Fibroblast of lung (primary cell): ENCODE data around the gene APP.

ENCODE experiments used
- EZH2 ChIP-seq: IDR thresholded peaks from 2 replicates; pipeline ENCODE4 v1.5.1; 2012; ENCODE audit warnings: low read length, control low read depth, mild to moderate bottlenecking; ENCODE audit errors: missing control alignments
- TF ChIP-seq, protein P1 (sequence below), 2 donors: IDR thresholded peaks in 1 of 2; conservative IDR thresholded peaks in 1 of 2; 1 replicate in 1 of 2; 2 replicates in 1 of 2; pipeline ENCODE4 v1.5.1; 2011 to 2012; ENCODE audit warnings: low read length in 2 of 2, control low read depth in 1 of 2, inconsistent platforms in 1 of 2, low read depth in 1 of 2, mild to moderate bottlenecking in 1 of 2

DNA sequence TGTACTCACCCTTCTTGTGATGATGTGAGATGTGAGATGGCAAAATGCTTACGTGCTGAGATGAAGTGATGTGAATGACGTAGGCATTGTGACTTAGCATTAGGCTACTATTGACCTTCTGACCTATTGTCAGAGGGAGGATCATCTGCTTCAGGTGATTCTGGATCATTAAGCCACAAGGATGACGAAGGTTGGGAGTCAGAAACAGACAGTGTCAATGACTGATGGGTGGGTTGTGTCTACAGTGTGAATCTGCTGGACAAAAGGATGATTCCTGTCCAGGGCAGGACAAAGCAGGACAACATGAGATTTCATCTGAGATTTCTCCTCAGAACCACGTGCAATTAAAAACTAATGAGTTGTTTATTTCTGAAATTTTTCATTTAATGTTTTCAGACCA lies 306.8 kb downstream of the APP start:
- TF ChIP-seq, protein P1, sequence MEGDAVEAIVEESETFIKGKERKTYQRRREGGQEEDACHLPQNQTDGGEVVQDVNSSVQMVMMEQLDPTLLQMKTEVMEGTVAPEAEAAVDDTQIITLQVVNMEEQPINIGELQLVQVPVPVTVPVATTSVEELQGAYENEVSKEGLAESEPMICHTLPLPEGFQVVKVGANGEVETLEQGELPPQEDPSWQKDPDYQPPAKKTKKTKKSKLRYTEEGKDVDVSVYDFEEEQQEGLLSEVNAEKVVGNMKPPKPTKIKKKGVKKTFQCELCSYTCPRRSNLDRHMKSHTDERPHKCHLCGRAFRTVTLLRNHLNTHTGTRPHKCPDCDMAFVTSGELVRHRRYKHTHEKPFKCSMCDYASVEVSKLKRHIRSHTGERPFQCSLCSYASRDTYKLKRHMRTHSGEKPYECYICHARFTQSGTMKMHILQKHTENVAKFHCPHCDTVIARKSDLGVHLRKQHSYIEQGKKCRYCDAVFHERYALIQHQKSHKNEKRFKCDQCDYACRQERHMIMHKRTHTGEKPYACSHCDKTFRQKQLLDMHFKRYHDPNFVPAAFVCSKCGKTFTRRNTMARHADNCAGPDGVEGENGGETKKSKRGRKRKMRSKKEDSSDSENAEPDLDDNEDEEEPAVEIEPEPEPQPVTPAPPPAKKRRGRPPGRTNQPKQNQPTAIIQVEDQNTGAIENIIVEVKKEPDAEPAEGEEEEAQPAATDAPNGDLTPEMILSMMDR (conservative IDR thresholded peaks at IDR 0.05 in 1 of 2, IDR thresholded peaks at IDR 0.05 in 1 of 2; ENCODE audit: low read depth in 1 of 2, low read length in 2 of 2), result no peak
- TF ChIP-seq EZH2, result no peak
